Calu3 (cell line): ENCODE measurements around the gene OR14C36. TPM values are rescaled to one million over a fixed set of nuclear protein-coding genes. Genes with fewer than 3 reads are reported as not detected.

Source experiments
- BruUV-seq: library from RNA; stranded (reverse); fragments of 400-500 nt; replicated peaks from 2 replicates; lab custom pipeline; 2021; lab: Mats Ljungman, UMichigan
- CTCF ChIA-PET: fragments of 300-600 bp; sonication (Branson Sonifier 250); formaldehyde crosslinking; loops from one replicate; lab custom pipeline; 2022; ENCODE audit warnings: antibody characterized with exemption; lab: Charles Lee
- DNase-seq: peaks from one replicate; pipeline ENCODE4 v3.0.0; 2022
- H3K27ac Mint-ChIP-seq: one replicate; pipeline ENCODE4 v1.8.0; 2022; ENCODE audit warnings: mixed read lengths; ENCODE audit not compliant: unreplicated experiment
- H3K27me3 Mint-ChIP-seq: one replicate; pipeline ENCODE4 v1.8.0; 2022; ENCODE audit warnings: mixed read lengths; ENCODE audit not compliant: unreplicated experiment
- H3K36me3 Mint-ChIP-seq: one replicate; pipeline ENCODE4 v1.8.0; 2022; ENCODE audit warnings: mild to moderate bottlenecking, moderate library complexity, mixed read lengths; ENCODE audit not compliant: insufficient read depth, unreplicated experiment
- H3K4me1 Mint-ChIP-seq: one replicate; pipeline ENCODE4 v1.8.0; 2022; ENCODE audit warnings: mild to moderate bottlenecking, low read depth, mixed read lengths; ENCODE audit not compliant: unreplicated experiment
- H3K4me3 Mint-ChIP-seq: one replicate; pipeline ENCODE4 v1.8.0; 2022; ENCODE audit warnings: mild to moderate bottlenecking, low read depth, moderate library complexity, mixed read lengths; ENCODE audit not compliant: unreplicated experiment
- H3K9me3 Mint-ChIP-seq: one replicate; pipeline ENCODE4 v1.8.0; 2022; ENCODE audit warnings: low read depth, mixed read lengths; ENCODE audit not compliant: unreplicated experiment
- CTCF ChIP-seq: fragments of 200-600 bp; IDR thresholded peaks from one replicate; pipeline ENCODE4 v1.8.0; 2022; ENCODE audit warnings: antibody characterized with exemption; ENCODE audit not compliant: unreplicated experiment
- intact Hi-C: fragments of 100-400 bp; cut with micrococcal nuclease; formaldehyde crosslinking; loops from one replicate; pipeline ENCODE4 v1.10.0; 2022; ENCODE audit not compliant: unreplicated experiment
- total RNA-seq: library from RNA; stranded (reverse); gene quantifications from 2 replicates; pipeline ENCODE4 v1.2.3, GENCODE V29; 2022

OR14C36 gene
- total RNA-seq, 1 experiment from 2014 or later, result not detected

- Mint-ChIP-seq H3K9me3 (peaks cover 35% of the 10 kb centered on the region), H3K27ac (no peak within 1 kb of the TSS), H3K4me1 (no peaks in the 10 kb centered on the region), H3K27me3 (no peaks in the 10 kb centered on the region), H3K4me3 (no peak within 1 kb of the TSS), H3K36me3 (no peaks in the 10 kb centered on the region)
- no peak for DNase-seq
- CTCF ChIA-PET, result no interaction called here
- intact Hi-C loops, result no loop called here
- no peak for TF ChIP-seq CTCF
- BruUV-seq, result no TSS peak
Measured at GRCh38 chr1:248375446-248375845, 26.9 kb downstream of the OR14C36 start, which contains the start of gene OR2T6. TSS of gene OR2T6 (plus strand) at chr1:248375746. CDS start at chr1:248387609, 11,863 bp downstream.

- H3K36me3 Mint-ChIP-seq, result no peaks in the 10 kb centered on the region
- H3K4me1 Mint-ChIP-seq, result no peaks in the 10 kb centered on the region
- no TSS peak for BruUV-seq
- CTCF ChIA-PET, result no interaction called here
- intact Hi-C loops, result no loop called here
- no peak for DNase-seq
- H3K4me3 Mint-ChIP-seq, result no peak overlapping the region
- H3K27me3 Mint-ChIP-seq, result no peaks in the 10 kb centered on the region
- H3K27ac Mint-ChIP-seq, result no peak overlapping the region
- H3K9me3 Mint-ChIP-seq, result peaks cover 33% of the 10 kb centered on the region
- no peak for TF ChIP-seq CTCF
Measured at GRCh38 chr1:248376916-248377315, 28.3 kb downstream of the OR14C36 start.

GRCh38 chr1:248380854-248381253, 32.3 kb downstream of the OR14C36 start:
- DNase-seq, result no peak
- CTCF ChIA-PET, result no interaction called here
- no TSS peak for BruUV-seq
- no peak for TF ChIP-seq CTCF
- no peaks in the 10 kb centered on the region for H3K27me3 Mint-ChIP-seq
- H3K4me3 Mint-ChIP-seq, result no peak overlapping the region
- H3K36me3 Mint-ChIP-seq, result no peaks in the 10 kb centered on the region
- no peaks in the 10 kb centered on the region for H3K4me1 Mint-ChIP-seq
- no peak overlapping the region for H3K27ac Mint-ChIP-seq
- peaks cover 20% of the 10 kb centered on the region for H3K9me3 Mint-ChIP-seq
- intact Hi-C loops, result no loop called here

GRCh38 chr1:248388426-248388825, 39.9 kb downstream of the OR14C36 start:
- CTCF ChIA-PET, result no interaction called here
- no peak overlapping the region for H3K4me3 Mint-ChIP-seq
- no peaks in the 10 kb centered on the region for H3K4me1 Mint-ChIP-seq
- no TSS peak for BruUV-seq
- peaks cover 32% of the 10 kb centered on the region for H3K9me3 Mint-ChIP-seq
- TF ChIP-seq CTCF, result no peak
- no peak overlapping the region for H3K27ac Mint-ChIP-seq
- no peak for DNase-seq
- H3K36me3 Mint-ChIP-seq, result no peaks in the 10 kb centered on the region
- no peaks in the 10 kb centered on the region for H3K27me3 Mint-ChIP-seq
- intact Hi-C loops, result no loop called here
